MCF 10A (cell line): ENCODE data around the gene ZNF683. TPM values are rescaled to one million over a fixed set of nuclear protein-coding genes. Genes with fewer than 3 reads are reported as not detected.

Source experiments
- BruUV-seq: library from RNA; stranded (reverse); fragments of 400-500 nt; replicated peaks from 2 replicates; lab custom pipeline; 2021; lab: Mats Ljungman, UMichigan
- CTCF ChIA-PET: fragments of 300-600 bp; sonication (Branson Sonifier 250); formaldehyde crosslinking; extraction: SDS; loops from one replicate; lab custom pipeline; 2021; ENCODE audit warnings: antibody characterized with exemption, inconsistent platforms; lab: Yijun Ruan, JAX
- POLR2A ChIA-PET: fragments of 300-600, 350-650 bp; sonication (Branson Sonifier 250); formaldehyde crosslinking; extraction: SDS; loops from one replicate; lab custom pipeline; 2020; ENCODE audit warnings: antibody characterized with exemption, inconsistent platforms; lab: Yijun Ruan, JAX
- DNase-seq: peaks from one replicate; pipeline ENCODE4 v3.0.0-alpha.2; 2018; ENCODE audit not compliant: unreplicated experiment
- H3K27ac Mint-ChIP-seq: one replicate; pipeline ENCODE4 v1.8.0; 2022; ENCODE audit warnings: mild to moderate bottlenecking, low read depth, mixed read lengths; ENCODE audit not compliant: unreplicated experiment
- H3K27me3 Mint-ChIP-seq: one replicate; pipeline ENCODE4 v1.8.0; 2022; ENCODE audit warnings: mixed read lengths; ENCODE audit not compliant: insufficient read depth, unreplicated experiment
- H3K36me3 Mint-ChIP-seq: one replicate; pipeline ENCODE4 v1.8.0; 2022; ENCODE audit warnings: mild to moderate bottlenecking, moderate library complexity, mixed read lengths; ENCODE audit not compliant: insufficient read depth, unreplicated experiment
- H3K4me1 Mint-ChIP-seq: one replicate; pipeline ENCODE4 v1.8.0; 2022; ENCODE audit warnings: mixed read lengths; ENCODE audit not compliant: insufficient read depth, unreplicated experiment
- H3K4me3 Mint-ChIP-seq: one replicate; pipeline ENCODE4 v1.8.0; 2022; ENCODE audit warnings: mild to moderate bottlenecking, moderate library complexity, mixed read lengths; ENCODE audit not compliant: unreplicated experiment
- H3K9me3 Mint-ChIP-seq: one replicate; pipeline ENCODE4 v1.8.0; 2022; ENCODE audit warnings: mixed read lengths; ENCODE audit not compliant: unreplicated experiment
- CTCF ChIP-seq: fragments of 200-600 bp; IDR thresholded peaks from one replicate; pipeline ENCODE4 v1.8.0; 2022; ENCODE audit warnings: antibody characterized with exemption, mild to moderate bottlenecking; ENCODE audit not compliant: unreplicated experiment
- intact Hi-C: fragments of 100-400 bp; cut with micrococcal nuclease; formaldehyde crosslinking; loops from 2 replicates; pipeline ENCODE4 v1.14.1; 2022
- total RNA-seq: library from RNA; stranded (reverse); gene quantifications from 2 replicates; pipeline ENCODE4 v1.2.3, GENCODE V29; 2022

Gene ZNF683
- total RNA-seq, 1 experiment from 2014 or later: not detected

- no peak for DNase-seq
- BruUV-seq: no TSS peak
- no peak for TF ChIP-seq CTCF
- Mint-ChIP-seq H3K27ac (no peak overlapping the region), H3K4me3 (no peak overlapping the region), H3K36me3 (peaks cover 26% of the 10 kb centered on the region), H3K4me1 (peaks cover 8% of the 10 kb centered on the region), H3K9me3 (no peaks in the 10 kb centered on the region), H3K27me3 (no peaks in the 10 kb centered on the region)
- intact Hi-C loops: loop anchor here (1.0 to 5.0 kb wide), 6 partner anchors 36 to 152 kb away; partner anchors contain the start of genes CEP85 and ZNF593
- POLR2A ChIA-PET: interaction anchor here (1.0 to 3.3 kb wide), 2 partner anchors 44 to 210 kb away, joined by 3 to 24 read pairs; partner anchors contain the start of gene PDIK1L
- CTCF ChIA-PET: interaction anchor here (0.7 to 4.4 kb wide), 14 partner anchors 10 to 176 kb away, joined by 3 to 51 read pairs (median 6); partner anchors contain the start of genes CEP85, CNKSR1 and SH3BGRL3
Measured at GRCh38 chr1:26320896-26321295, 51.7 kb downstream of the ZNF683 start.

- no peak overlapping the region for H3K27ac Mint-ChIP-seq
- peaks cover 8% of the 10 kb centered on the region for H3K4me1 Mint-ChIP-seq
- DNase-seq: no peak
- BruUV-seq: no TSS peak
- intact Hi-C loops: loop anchor here (5.0 kb wide), 1 partner anchor 281 kb away; no protein-coding TSS in a partner anchor
- no peaks in the 10 kb centered on the region for H3K27me3 Mint-ChIP-seq
- TF ChIP-seq CTCF: no peak
- peaks cover 10% of the 10 kb centered on the region for H3K36me3 Mint-ChIP-seq
- no peaks in the 10 kb centered on the region for H3K9me3 Mint-ChIP-seq
- ChIA-PET CTCF (interaction anchor here (0.6 to 1.4 kb wide), 7 partner anchors 13 to 171 kb away, joined by 3 to 10 read pairs (median 3); partner anchors contain the start of gene ZNF593), POLR2A (interaction anchor here (1.0 kb wide), 1 partner anchor 31 kb away, joined by 4 read pairs; no protein-coding TSS in a partner anchor)
- no peak overlapping the region for H3K4me3 Mint-ChIP-seq
Measured at GRCh38 chr1:26318338-26319064, 54.0 kb downstream of the ZNF683 start.

DNA sequence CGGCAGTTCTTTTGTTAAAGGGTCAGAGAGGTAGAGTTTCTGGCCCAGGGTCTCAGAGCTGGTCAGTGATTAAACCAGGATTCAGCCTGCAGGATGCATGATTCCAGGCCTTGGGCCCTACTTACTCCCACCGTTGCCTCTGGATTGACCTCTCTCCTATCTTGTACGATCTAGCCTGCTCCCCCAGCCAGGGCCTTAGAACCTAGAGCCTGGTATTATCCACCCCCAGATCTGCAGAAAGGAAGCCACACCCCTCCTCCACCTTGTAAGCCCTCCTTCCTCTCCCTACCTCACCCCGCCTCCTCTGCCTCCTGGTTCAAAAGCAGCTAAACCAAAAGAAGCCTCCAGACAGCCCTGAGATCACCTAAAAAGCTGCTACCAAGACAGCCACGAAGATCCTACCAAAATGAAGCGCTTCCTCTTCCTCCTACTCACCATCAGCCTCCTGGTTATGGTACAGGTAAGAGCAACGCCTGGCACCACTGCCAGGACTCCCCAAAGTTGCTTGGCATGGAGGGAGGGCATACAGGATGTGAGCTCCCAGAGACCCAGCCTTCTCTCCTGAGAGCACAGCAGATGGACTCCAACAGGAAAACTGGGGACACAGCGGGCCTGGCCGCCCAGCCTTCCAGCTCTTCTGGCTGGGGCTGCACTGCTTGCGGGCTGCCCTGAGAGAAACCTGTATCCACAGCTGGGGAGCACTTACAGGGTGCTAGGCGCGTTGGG, 54.8 kb downstream of the ZNF683 start, which contains the start of gene CD52:
Gene CD52, plus strand, starts transcription at position 347 of the 726 bp plus-strand sequence. Its CDS starts 60 bp downstream, at position 407.
- no peaks in the 10 kb centered on the region for H3K9me3 Mint-ChIP-seq
- no peak for DNase-seq
- no TSS peak for BruUV-seq
- peaks cover 3% of the 10 kb centered on the region for H3K36me3 Mint-ChIP-seq
- no peak within 1 kb of the TSS for H3K27ac Mint-ChIP-seq
- H3K27me3 Mint-ChIP-seq: no peaks in the 10 kb centered on the region
- TF ChIP-seq CTCF: no peak
- intact Hi-C loops: loop anchor here (5.0 kb wide), 1 partner anchor 280 kb away; no protein-coding TSS in a partner anchor
- ChIA-PET CTCF (interaction anchor here (0.7 to 1.4 kb wide), 5 partner anchors 32 to 171 kb away, joined by 3 to 10 read pairs (median 3); partner anchors contain the start of gene ZNF593), POLR2A (interaction anchor here (0.5 to 1.2 kb wide), 4 partner anchors 11 to 320 kb away, joined by 3 to 4 read pairs (median 4); partner anchors contain the start of gene UBXN11)
- no peak within 1 kb of the TSS for H3K4me3 Mint-ChIP-seq
- peaks cover 8% of the 10 kb centered on the region for H3K4me1 Mint-ChIP-seq
